ENCODE measurements around the gene SPG21.
A peak's percentile ranks its signal among the peaks of the same experiment; 100 is the strongest.

Gene SPG21

GRCh38 chr15:64989416-64990167 is at the start of gene SPG21:
SPG21 (minus strand) TSS chr15:64989914; CDS start chr15:64983569, 6,345 bp downstream.
- H3K4me3 Mint-ChIP-seq: peak within 1 kb of the TSS; percentile 95
- intact Hi-C loops (cut with micrococcal nuclease): loop anchor here (5.0 kb wide), 1 partner anchor 147 kb away; the partner anchor contains the start of gene PLEKHO2
- H3K4me1 Mint-ChIP-seq (ENCODE audit: low read depth): peaks cover 53% of the 10 kb centered on the region
- peak within 1 kb of the TSS; percentile 93 for H3K27ac Mint-ChIP-seq
- peaks cover 31% of the 10 kb centered on the region for H3K36me3 Mint-ChIP-seq (ENCODE audit: low read depth)
- H3K27me3 Mint-ChIP-seq: no peaks in the 10 kb centered on the region
- H3K9me3 Mint-ChIP-seq: no peaks in the 10 kb centered on the region

- Mint-ChIP-seq H3K27me3 (peaks cover 5% of the 10 kb centered on the region), H3K27ac (no peak overlapping the region), H3K4me3 (no peak overlapping the region), H3K4me1 (ENCODE audit: low read depth) (peaks cover 16% of the 10 kb centered on the region), H3K9me3 (no peaks in the 10 kb centered on the region), H3K36me3 (ENCODE audit: low read depth) (no peaks in the 10 kb centered on the region)
- intact Hi-C loops (cut with micrococcal nuclease): no loop called here
Observed at GRCh38 chr15:65038836-65039235, 49.1 kb upstream of the SPG21 start.

GRCh38 chr15:65038428-65038827 is 48.7 kb upstream of the SPG21 start:
- Mint-ChIP-seq H3K36me3 (ENCODE audit: low read depth) (no peaks in the 10 kb centered on the region), H3K27me3 (peaks cover 5% of the 10 kb centered on the region), H3K9me3 (no peaks in the 10 kb centered on the region), H3K4me3 (no peak overlapping the region), H3K27ac (no peak overlapping the region), H3K4me1 (ENCODE audit: low read depth) (peaks cover 16% of the 10 kb centered on the region)
- intact Hi-C loops (cut with micrococcal nuclease): no loop called here

GRCh38 chr15:65037309-65037708 is 47.6 kb upstream of the SPG21 start:
- intact Hi-C loops (cut with micrococcal nuclease): no loop called here
- Mint-ChIP-seq H3K27me3 (peaks cover 9% of the 10 kb centered on the region), H3K36me3 (ENCODE audit: low read depth) (no peaks in the 10 kb centered on the region), H3K4me1 (ENCODE audit: low read depth) (peaks cover 16% of the 10 kb centered on the region), H3K4me3 (no peak overlapping the region), H3K9me3 (no peaks in the 10 kb centered on the region), H3K27ac (no peak overlapping the region)

GRCh38 chr15:65034719-65035118 is 45.0 kb upstream of the SPG21 start:
- Mint-ChIP-seq H3K27ac (no peak overlapping the region), H3K36me3 (ENCODE audit: low read depth) (no peaks in the 10 kb centered on the region), H3K4me3 (no peak overlapping the region), H3K9me3 (no peaks in the 10 kb centered on the region), H3K27me3 (peaks cover 19% of the 10 kb centered on the region), H3K4me1 (ENCODE audit: low read depth) (peaks cover 19% of the 10 kb centered on the region)
- intact Hi-C loops (cut with micrococcal nuclease): loop anchor here (5.0 kb wide), 1 partner anchor 302 kb away; no protein-coding TSS in a partner anchor

GRCh38 chr15:65033659-65034269 is 44.0 kb upstream of the SPG21 start:
- Mint-ChIP-seq H3K36me3 (ENCODE audit: low read depth) (peaks cover 3% of the 10 kb centered on the region), H3K27ac (no peak overlapping the region), H3K9me3 (no peaks in the 10 kb centered on the region), H3K4me3 (no peak overlapping the region), H3K4me1 (ENCODE audit: low read depth) (peaks cover 19% of the 10 kb centered on the region), H3K27me3 (peaks cover 19% of the 10 kb centered on the region)
- intact Hi-C loops (cut with micrococcal nuclease): loop anchor here (2.0 to 5.0 kb wide), 2 partner anchors 67 to 301 kb away; no protein-coding TSS in a partner anchor

GRCh38 chr15:65032801-65033537 is 43.3 kb upstream of the SPG21 start:
- Mint-ChIP-seq H3K4me3 (no peak overlapping the region), H3K27me3 (peaks cover 19% of the 10 kb centered on the region), H3K9me3 (no peaks in the 10 kb centered on the region), H3K36me3 (ENCODE audit: low read depth) (peaks cover 10% of the 10 kb centered on the region), H3K27ac (peak overlapping the region; percentile 67), H3K4me1 (ENCODE audit: low read depth) (peaks cover 26% of the 10 kb centered on the region)
- intact Hi-C loops (cut with micrococcal nuclease): loop anchor here (2.0 to 5.0 kb wide), 2 partner anchors 68 to 301 kb away; no protein-coding TSS in a partner anchor

- intact Hi-C loops (cut with micrococcal nuclease): loop anchor here (5.0 kb wide), 2 partner anchors 47 to 297 kb away; no protein-coding TSS in a partner anchor
- Mint-ChIP-seq H3K27ac (peak overlapping the region; percentile 80), H3K27me3 (peaks cover 19% of the 10 kb centered on the region), H3K36me3 (ENCODE audit: low read depth) (peaks cover 33% of the 10 kb centered on the region), H3K4me1 (ENCODE audit: low read depth) (peaks cover 44% of the 10 kb centered on the region), H3K4me3 (peak overlapping the region; percentile 82), H3K9me3 (no peaks in the 10 kb centered on the region)
Observed at GRCh38 chr15:65029736-65030208, 40.1 kb upstream of the SPG21 start.

- Mint-ChIP-seq H3K36me3 (ENCODE audit: low read depth) (peaks cover 40% of the 10 kb centered on the region), H3K27ac (peak within 1 kb of the TSS; percentile 80), H3K4me1 (ENCODE audit: low read depth) (peaks cover 44% of the 10 kb centered on the region), H3K9me3 (no peaks in the 10 kb centered on the region), H3K27me3 (peaks cover 19% of the 10 kb centered on the region), H3K4me3 (peak within 1 kb of the TSS; percentile 86)
- intact Hi-C loops (cut with micrococcal nuclease): loop anchor here (5.0 kb wide), 1 partner anchor 47 kb away; no protein-coding TSS in a partner anchor
Observed at GRCh38 chr15:65028921-65029735, 39.4 kb upstream of the SPG21 start, which contains the start of gene MTFMT. MTFMT (minus strand) TSS chr15:65029639; CDS start chr15:65029613, 26 bp downstream.

- peaks cover 39% of the 10 kb centered on the region for H3K4me1 Mint-ChIP-seq (ENCODE audit: low read depth)
- peak overlapping the region; percentile 80 for H3K27ac Mint-ChIP-seq
- peak overlapping the region; percentile 86 for H3K4me3 Mint-ChIP-seq
- intact Hi-C loops (cut with micrococcal nuclease): loop anchor here (5.0 kb wide), 1 partner anchor 46 kb away; no protein-coding TSS in a partner anchor
- H3K9me3 Mint-ChIP-seq: no peaks in the 10 kb centered on the region
- H3K27me3 Mint-ChIP-seq: peaks cover 18% of the 10 kb centered on the region
- peaks cover 48% of the 10 kb centered on the region for H3K36me3 Mint-ChIP-seq (ENCODE audit: low read depth)
Observed at GRCh38 chr15:65028338-65028737, 38.6 kb upstream of the SPG21 start.

- no peaks in the 10 kb centered on the region for H3K9me3 Mint-ChIP-seq
- intact Hi-C loops (cut with micrococcal nuclease): loop anchor here (5.0 kb wide), 1 partner anchor 45 kb away; no protein-coding TSS in a partner anchor
- peaks cover 16% of the 10 kb centered on the region for H3K27me3 Mint-ChIP-seq
- peak overlapping the region; percentile 86 for H3K4me3 Mint-ChIP-seq
- H3K4me1 Mint-ChIP-seq (ENCODE audit: low read depth): peaks cover 31% of the 10 kb centered on the region
- peaks cover 55% of the 10 kb centered on the region for H3K36me3 Mint-ChIP-seq (ENCODE audit: low read depth)
- peak overlapping the region; percentile 80 for H3K27ac Mint-ChIP-seq
Observed at GRCh38 chr15:65027593-65027992, 37.9 kb upstream of the SPG21 start.

- intact Hi-C loops (cut with micrococcal nuclease): loop anchor here (5.0 kb wide), 1 partner anchor 44 kb away; no protein-coding TSS in a partner anchor
- H3K36me3 Mint-ChIP-seq (ENCODE audit: low read depth): peaks cover 63% of the 10 kb centered on the region
- no peak overlapping the region for H3K27ac Mint-ChIP-seq
- peaks cover 9% of the 10 kb centered on the region for H3K27me3 Mint-ChIP-seq
- H3K9me3 Mint-ChIP-seq: no peaks in the 10 kb centered on the region
- peaks cover 25% of the 10 kb centered on the region for H3K4me1 Mint-ChIP-seq (ENCODE audit: low read depth)
- H3K4me3 Mint-ChIP-seq: no peak overlapping the region
Observed at GRCh38 chr15:65026756-65027155, 37.0 kb upstream of the SPG21 start.

GRCh38 chr15:65021488-65021887 is 31.8 kb upstream of the SPG21 start:
- Mint-ChIP-seq H3K4me1 (ENCODE audit: low read depth) (peaks cover 9% of the 10 kb centered on the region), H3K27me3 (no peaks in the 10 kb centered on the region), H3K36me3 (ENCODE audit: low read depth) (peaks cover 98% of the 10 kb centered on the region), H3K27ac (no peak overlapping the region), H3K4me3 (no peak overlapping the region), H3K9me3 (no peaks in the 10 kb centered on the region)
- intact Hi-C loops (cut with micrococcal nuclease): no loop called here
